Measurements from ENCODE around the gene KANSL1. TPM values are rescaled to one million over a fixed set of nuclear protein-coding genes. Genes with fewer than 3 reads are reported as not detected.

Gene KANSL1
- total RNA-seq, 2 donors from 2014 or later, result 68.2 to 190 TPM

DNA sequence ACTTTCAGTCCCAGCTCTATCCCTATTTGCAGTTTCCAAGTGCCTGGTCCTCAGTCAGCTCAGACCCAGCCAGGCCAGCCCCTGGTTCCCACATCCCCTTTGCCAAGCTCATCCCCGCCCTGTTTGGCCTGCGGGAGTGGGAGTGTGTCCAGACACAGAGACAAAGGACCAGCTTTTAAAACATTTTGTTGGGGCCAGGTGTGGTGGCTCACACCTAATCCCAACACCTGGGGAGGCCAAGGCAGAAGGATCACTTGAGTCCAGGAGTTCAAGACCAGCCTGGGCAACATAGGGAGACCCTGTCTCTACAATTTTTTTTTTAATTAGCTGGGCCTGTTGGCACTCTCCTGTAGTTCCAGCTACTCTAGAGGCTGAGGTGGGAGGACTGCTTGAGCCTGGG lies 192.5 kb downstream of the KANSL1 start:
- H3K36me3 ChIP-seq (replicated peaks in 1 of 2; ENCODE audit: insufficient read depth in 1 of 2, low read depth in 2 of 2), result no peaks in the 10 kb centered on the region
- H3K27me3 ChIP-seq, result no peaks in the 10 kb centered on the region
- TF ChIP-seq, protein P1, sequence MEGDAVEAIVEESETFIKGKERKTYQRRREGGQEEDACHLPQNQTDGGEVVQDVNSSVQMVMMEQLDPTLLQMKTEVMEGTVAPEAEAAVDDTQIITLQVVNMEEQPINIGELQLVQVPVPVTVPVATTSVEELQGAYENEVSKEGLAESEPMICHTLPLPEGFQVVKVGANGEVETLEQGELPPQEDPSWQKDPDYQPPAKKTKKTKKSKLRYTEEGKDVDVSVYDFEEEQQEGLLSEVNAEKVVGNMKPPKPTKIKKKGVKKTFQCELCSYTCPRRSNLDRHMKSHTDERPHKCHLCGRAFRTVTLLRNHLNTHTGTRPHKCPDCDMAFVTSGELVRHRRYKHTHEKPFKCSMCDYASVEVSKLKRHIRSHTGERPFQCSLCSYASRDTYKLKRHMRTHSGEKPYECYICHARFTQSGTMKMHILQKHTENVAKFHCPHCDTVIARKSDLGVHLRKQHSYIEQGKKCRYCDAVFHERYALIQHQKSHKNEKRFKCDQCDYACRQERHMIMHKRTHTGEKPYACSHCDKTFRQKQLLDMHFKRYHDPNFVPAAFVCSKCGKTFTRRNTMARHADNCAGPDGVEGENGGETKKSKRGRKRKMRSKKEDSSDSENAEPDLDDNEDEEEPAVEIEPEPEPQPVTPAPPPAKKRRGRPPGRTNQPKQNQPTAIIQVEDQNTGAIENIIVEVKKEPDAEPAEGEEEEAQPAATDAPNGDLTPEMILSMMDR (IDR thresholded peaks at IDR 0.05), result no peak
- TF ChIP-seq POLR2A (IDR thresholded peaks at IDR 0.05), result no peak
- H3K4me3 ChIP-seq, result no peak overlapping the region
- WGBS, 2 donors, result 63 to 71% methylated on average over 2 of the region's 2 CpGs
- H3K4me1 ChIP-seq, result peaks cover 30% of the 10 kb centered on the region
- ATAC-seq, result no peak
- DNase-seq, result no peak
- intact Hi-C loops (cut with DNase I), result no loop called here
- no peak overlapping the region for H3K27ac ChIP-seq
- no peaks in the 10 kb centered on the region for H3K9me3 ChIP-seq

DNA sequence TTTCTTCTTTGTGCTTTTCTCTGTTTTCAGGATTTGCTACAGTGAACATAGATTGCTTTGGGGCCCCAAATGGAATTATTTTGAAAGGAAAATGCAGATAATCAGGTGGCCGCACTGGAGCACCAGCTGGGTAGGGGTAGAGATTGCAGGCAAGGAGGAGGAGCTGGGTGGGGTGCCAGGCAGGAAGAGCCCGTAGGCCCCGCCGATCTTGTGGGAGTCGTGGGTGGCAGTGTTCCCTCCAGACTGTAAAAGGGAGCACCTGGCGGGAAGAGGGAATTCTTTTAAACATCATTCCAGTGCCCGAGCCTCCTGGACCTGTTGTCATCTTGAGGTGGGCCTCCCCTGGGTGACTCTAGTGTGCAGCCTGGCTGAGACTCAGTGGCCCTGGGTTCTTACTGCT lies 192.9 kb downstream of the KANSL1 start:
- WGBS, 2 donors, result 72 to 76% methylated on average over 7 of the region's 7 CpGs
- H3K4me3 ChIP-seq, result no peak overlapping the region
- DNase-seq (no peak), ATAC-seq (no peak)
- intact Hi-C loops (cut with DNase I), result no loop called here
- TF ChIP-seq, protein P1 (IDR thresholded peaks at IDR 0.05), result no peak
- TF ChIP-seq POLR2A (IDR thresholded peaks at IDR 0.05), result no peak
- H3K27ac ChIP-seq, result no peak overlapping the region
- H3K9me3 ChIP-seq, result no peaks in the 10 kb centered on the region
- peaks cover 29% of the 10 kb centered on the region for H3K4me1 ChIP-seq
- H3K36me3 ChIP-seq (replicated peaks in 1 of 2; ENCODE audit: insufficient read depth in 1 of 2, low read depth in 2 of 2), result no peaks in the 10 kb centered on the region
- H3K27me3 ChIP-seq, result no peaks in the 10 kb centered on the region

DNA sequence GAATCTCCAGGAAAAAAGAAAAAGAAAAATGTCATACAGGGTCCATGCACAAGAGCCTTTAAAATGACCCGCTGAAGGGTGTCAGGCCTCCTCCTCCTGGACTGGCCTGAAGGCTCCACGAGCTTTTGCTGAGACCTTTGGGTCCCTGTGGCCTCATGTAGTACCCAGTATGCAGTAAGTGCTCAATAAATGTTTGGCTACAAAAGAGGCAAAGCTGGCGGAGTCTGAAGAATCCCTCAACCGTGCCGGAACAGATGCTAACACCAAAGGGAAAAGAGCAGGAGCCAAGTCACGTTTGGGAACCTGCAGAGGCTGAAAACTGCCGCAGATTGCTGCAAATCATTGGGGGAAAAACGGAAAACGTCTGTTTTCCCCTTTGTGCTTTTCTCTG lies 193.3 kb downstream of the KANSL1 start:
- no peak for ATAC-seq
- Histone ChIP-seq H3K4me3 (no peak overlapping the region), H3K27ac (no peak overlapping the region), H3K36me3 (replicated peaks in 1 of 2; ENCODE audit: insufficient read depth in 1 of 2, low read depth in 2 of 2) (no peaks in the 10 kb centered on the region), H3K9me3 (no peaks in the 10 kb centered on the region), H3K27me3 (no peaks in the 10 kb centered on the region), H3K4me1 (peaks cover 25% of the 10 kb centered on the region)
- intact Hi-C loops (cut with DNase I), result loop anchor here (5.0 kb wide), 1 partner anchor 217 kb away; no protein-coding TSS in a partner anchor
- TF ChIP-seq, protein P1 (IDR thresholded peaks at IDR 0.05), result no peak
- no peak for TF ChIP-seq POLR2A (IDR thresholded peaks at IDR 0.05)
- 78 to 82% methylated on average over 9 of the region's 9 CpGs for WGBS, 2 donors
- DNase-seq, result no peak

DNA sequence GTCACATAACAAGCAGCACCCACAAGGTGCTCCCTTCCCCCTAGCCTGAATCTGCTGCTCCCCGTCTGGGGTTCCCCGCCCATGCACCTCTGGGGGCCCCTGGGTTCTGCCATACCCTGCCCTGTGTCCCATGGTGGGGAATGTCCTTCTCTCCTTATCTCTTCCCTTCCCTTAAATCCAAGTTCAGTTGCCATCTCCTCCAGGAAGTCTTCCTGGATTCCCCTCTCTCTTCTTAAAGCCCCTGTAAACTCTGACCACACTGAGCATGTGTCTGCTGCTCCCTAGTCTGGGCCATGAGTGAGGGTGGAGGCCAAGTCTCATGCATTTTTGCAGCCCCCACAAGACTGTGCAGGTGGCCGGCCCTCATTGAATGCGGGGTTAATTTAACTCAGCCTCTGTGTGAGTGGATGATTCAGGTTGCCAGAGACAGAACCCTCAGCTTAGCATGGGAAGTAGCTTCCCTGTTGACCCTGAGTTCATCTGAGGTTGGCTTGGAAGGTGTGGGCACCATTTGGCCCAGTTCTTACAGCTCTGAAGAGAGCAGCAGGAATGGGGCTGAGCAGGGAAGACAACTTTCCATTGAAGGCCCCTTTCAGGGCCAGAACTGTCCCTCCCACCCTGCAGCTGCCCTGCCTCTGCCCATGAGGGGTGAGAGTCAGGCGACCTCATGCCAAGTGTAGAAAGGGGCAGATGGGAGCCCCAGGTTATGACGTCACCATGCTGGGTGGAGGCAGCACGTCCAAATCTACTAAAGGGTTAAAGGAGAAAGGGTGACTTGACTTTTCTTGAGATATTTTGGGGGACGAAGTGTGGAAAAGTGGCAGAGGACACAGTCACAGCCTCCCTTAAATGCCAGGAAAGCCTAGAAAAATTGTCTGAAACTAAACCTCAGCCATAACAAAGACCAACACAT lies 194.0 kb downstream of the KANSL1 start, which contains the start of gene STH:
STH (plus strand) TSS at position 264 of the 913 bp plus-strand sequence; CDS start at position 294, 30 bp downstream.
- DNase-seq, result no peak
- Histone ChIP-seq H3K27me3 (no peaks in the 10 kb centered on the region), H3K4me3 (no peak within 1 kb of the TSS), H3K4me1 (peaks cover 18% of the 10 kb centered on the region), H3K27ac (no peak within 1 kb of the TSS), H3K9me3 (no peaks in the 10 kb centered on the region), H3K36me3 (replicated peaks in 1 of 2; ENCODE audit: insufficient read depth in 1 of 2, low read depth in 2 of 2) (no peaks in the 10 kb centered on the region)
- WGBS, 2 donors, result 80 to 83% methylated on average over 8 of the region's 8 CpGs
- TF ChIP-seq POLR2A (IDR thresholded peaks at IDR 0.05), result no peak
- TF ChIP-seq, protein P1 (IDR thresholded peaks at IDR 0.05), result no peak
- intact Hi-C loops (cut with DNase I), result loop anchor here (5.0 kb wide), 1 partner anchor 218 kb away; no protein-coding TSS in a partner anchor
- ATAC-seq, result no peak
